Suprapubic skin (tissue), 4 donors: Measurements from ENCODE around the gene CLSTN2.

Experiments
- CTCF ChIP-seq, 2 donors: fragments of 200-600 bp in 1 of 2; fragments of 450-650 bp in 1 of 2; sonication (generic) in 1 of 2; IDR thresholded peaks; one replicate each; pipeline ENCODE4 v1.5.1; 2016 to 2019; ENCODE audit warnings: antibody characterized with exemption in 2 of 2, mild to moderate bottlenecking in 1 of 2, moderate library complexity in 1 of 2
- EP300 ChIP-seq: sonication (generic); formaldehyde crosslinking; IDR thresholded peaks from one replicate; pipeline ENCODE4 v1.6.1; 2017; ENCODE audit warnings: antibody characterized with exemption
- POLR2A ChIP-seq, 2 donors: fragments of 450-650 bp; IDR thresholded peaks; one replicate each; pipeline ENCODE4 v1.6.1; 2017; ENCODE audit warnings: antibody characterized with exemption in 2 of 2, mild to moderate bottlenecking in 2 of 2, moderate library complexity in 2 of 2
- POLR2AphosphoS5 ChIP-seq, 3 donors: sonication (generic); formaldehyde crosslinking; IDR thresholded peaks; one replicate each; pipeline ENCODE4 v1.6.1; 2017; ENCODE audit warnings: antibody characterized with exemption in 3 of 3

- TF ChIP-seq CTCF (IDR thresholded peaks at IDR 0.05) (no peak), POLR2A (IDR thresholded peaks at IDR 0.05) (no peak), POLR2AphosphoS5 (IDR thresholded peaks at IDR 0.05) (no peak), EP300 (no peak)
These were observed 311.6 kb downstream of the CLSTN2 start for GRCh38 chr3:140246578-140246977.
